AG04449 (cell line): ENCODE measurements around the gene RRAGB.
"Not testable (repeated sequence)": the region's sequence is repeated elsewhere in the genome, so short reads cannot be mapped to it uniquely, and the experiment has no call there.

Source experiments
- CTCF ChIA-PET: fragments of 350-600 bp; formaldehyde crosslinking; extraction: SDS; loops from one replicate; lab custom pipeline; 2021; ENCODE audit warnings: antibody characterized with exemption; lab: Yijun Ruan, JAX
- POLR2A ChIA-PET: fragments of 400-600, 350-600 bp; formaldehyde crosslinking; extraction: SDS; loops from one replicate; lab custom pipeline; 2020; ENCODE audit warnings: antibody characterized with exemption, inconsistent platforms; lab: Yijun Ruan, JAX
- DNase-seq: peaks from one replicate; pipeline ENCODE4 v3.0.0-alpha.2; 2010; ENCODE audit warnings: low read depth, low spot score
- H3K4me3 ChIP-seq: 2 replicates; pipeline ENCODE4 v1.5.1; 2011; ENCODE audit warnings: low read depth, mild to moderate bottlenecking, control low read depth, low read length
- CTCF ChIP-seq: IDR thresholded peaks from one replicate; pipeline ENCODE4 v1.5.1; 2011; ENCODE audit warnings: mild to moderate bottlenecking, moderate library complexity, low read length, control low read depth, inconsistent platforms; ENCODE audit not compliant: insufficient read depth; ENCODE audit errors: missing control alignments

Gene RRAGB

GRCh38 chrX:55759478-55759877, 41.9 kb downstream of the RRAGB start:
- CTCF ChIA-PET: no interaction called here
- no peak for DNase-seq
- TF ChIP-seq CTCF: no peak
- POLR2A ChIA-PET: no interaction called here
- H3K4me3 ChIP-seq: no peak overlapping the region

GRCh38 chrX:55767100-55767499, 49.6 kb downstream of the RRAGB start:
- DNase-seq: no peak
- CTCF ChIA-PET: no interaction called here
- no peak for TF ChIP-seq CTCF
- POLR2A ChIA-PET: no interaction called here
- no peak overlapping the region for H3K4me3 ChIP-seq

GRCh38 chrX:55774419-55774818, 56.9 kb downstream of the RRAGB start:
- POLR2A ChIA-PET: interaction anchor here (0.6 kb wide), 1 partner anchor 12 kb away, joined by 3 read pairs; no protein-coding TSS in a partner anchor
- H3K4me3 ChIP-seq, DNase-seq, CTCF ChIA-PET: not testable (repeated sequence)

GRCh38 chrX:55777596-55777995, 60.0 kb downstream of the RRAGB start:
- TF ChIP-seq CTCF: no peak
- ChIA-PET POLR2A (no interaction called here), CTCF (no interaction called here)

GRCh38 chrX:55778322-55778721, 60.8 kb downstream of the RRAGB start:
- ChIA-PET POLR2A (no interaction called here), CTCF (no interaction called here)
- H3K4me3 ChIP-seq: no peak overlapping the region
- TF ChIP-seq CTCF: no peak
- peak; percentile 24 for DNase-seq

More at GRCh38 chrX:55777596-55777995, 60.0 kb downstream of the RRAGB start:
- H3K4me3 ChIP-seq: no peak overlapping the region
- no peak for DNase-seq

GRCh38 chrX:55783723-55784122, 66.2 kb downstream of the RRAGB start:
- POLR2A ChIA-PET: no interaction called here

More at GRCh38 chrX:55783723-55784122, 66.2 kb downstream of the RRAGB start:
- no peak overlapping the region for H3K4me3 ChIP-seq
- TF ChIP-seq CTCF: no peak
- CTCF ChIA-PET: no interaction called here
- DNase-seq: no peak
